HG02623 (cell line): ENCODE results near the gene SERAC1.

Source experiments
- ATAC-seq: cut with Tn5 transposase; IDR thresholded peaks from one replicate; pipeline ENCODE4 v1.9.1; 2021; ENCODE audit warnings: moderate library complexity; ENCODE audit not compliant: unreplicated experiment

The SERAC1 gene

GRCh38 chr6:158131926-158132325 lies 36.1 kb downstream of the SERAC1 start:
- no peak for ATAC-seq

DNA sequence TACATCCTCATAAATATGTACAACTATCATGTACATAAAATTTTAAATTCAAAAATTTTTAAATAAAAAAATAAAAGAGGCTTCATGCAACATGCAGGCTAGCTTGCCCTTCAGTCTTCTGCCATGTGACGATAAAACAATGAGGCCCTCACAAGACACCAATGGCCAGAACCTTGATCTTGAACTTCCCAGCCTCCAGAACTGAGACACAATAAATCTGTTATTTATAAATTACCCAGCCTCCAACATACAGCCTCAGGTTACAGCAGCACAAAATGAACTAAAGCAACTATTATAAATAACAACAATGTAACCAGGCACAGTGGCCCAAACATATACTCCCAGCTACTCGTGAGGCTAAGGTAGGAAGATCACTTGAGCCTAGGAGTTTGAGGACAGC lies 42.8 kb downstream of the SERAC1 start:
- ATAC-seq, result no peak

GRCh38 chr6:158124288-158124687 lies 43.8 kb downstream of the SERAC1 start:
- no peak for ATAC-seq

DNA sequence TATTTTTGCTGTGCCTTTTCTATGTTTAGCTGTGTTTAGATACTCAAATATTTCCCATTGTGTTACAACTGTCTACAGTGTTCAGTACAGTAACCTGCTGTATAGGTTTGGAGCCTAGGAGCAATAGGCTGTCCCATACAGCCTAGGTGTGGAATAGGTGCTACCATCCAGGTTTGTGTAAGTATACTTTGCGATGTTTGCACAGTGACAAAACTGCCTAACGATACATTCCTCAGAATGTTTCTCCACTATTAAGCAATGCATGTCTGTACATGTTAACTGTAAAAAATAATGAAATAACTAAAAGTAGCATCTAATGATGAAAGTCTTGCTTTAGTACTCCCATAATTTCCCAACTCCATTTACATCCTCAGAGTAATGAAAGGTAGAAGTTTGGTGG lies 46.0 kb downstream of the SERAC1 start:
- no peak for ATAC-seq

DNA sequence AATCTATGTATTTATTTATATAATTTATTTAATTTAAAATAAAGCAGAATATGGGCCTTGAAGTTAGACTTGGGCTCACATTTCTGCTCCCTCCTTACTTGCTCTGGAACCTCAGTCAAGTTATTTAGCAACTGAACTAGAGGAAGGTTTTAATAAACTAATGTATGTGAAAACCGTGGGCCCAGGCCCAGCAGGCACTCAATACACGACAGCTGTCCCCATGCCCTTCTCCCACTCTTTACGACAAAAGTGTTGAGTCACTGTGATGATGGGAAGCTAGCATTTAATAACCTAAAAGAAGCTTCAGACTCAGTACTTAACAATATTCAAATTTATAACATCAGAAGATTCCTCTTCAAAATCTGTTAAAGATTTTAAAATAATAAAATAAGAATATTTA lies 46.7 kb downstream of the SERAC1 start:
- ATAC-seq, result no peak

DNA sequence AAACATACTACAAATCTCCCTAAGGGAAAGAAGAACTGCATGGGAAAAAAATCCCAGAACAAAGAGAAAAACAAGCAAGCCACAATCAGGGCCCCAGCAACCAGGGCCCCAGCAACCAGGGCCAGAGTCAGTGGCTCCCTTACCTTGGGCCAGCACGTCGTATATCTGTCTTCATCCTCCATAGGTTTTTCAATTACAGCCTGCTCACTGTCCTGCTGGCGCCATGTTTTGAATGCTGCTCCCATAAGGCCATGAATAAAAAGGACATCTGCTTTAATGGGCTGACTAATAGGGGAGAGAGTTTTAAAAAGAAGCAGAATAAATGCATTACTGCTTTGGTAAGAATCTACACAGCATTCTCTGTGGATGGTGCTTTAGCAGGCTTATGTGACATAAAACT lies 49.2 kb downstream of the SERAC1 start:
- ATAC-seq, result no peak

DNA sequence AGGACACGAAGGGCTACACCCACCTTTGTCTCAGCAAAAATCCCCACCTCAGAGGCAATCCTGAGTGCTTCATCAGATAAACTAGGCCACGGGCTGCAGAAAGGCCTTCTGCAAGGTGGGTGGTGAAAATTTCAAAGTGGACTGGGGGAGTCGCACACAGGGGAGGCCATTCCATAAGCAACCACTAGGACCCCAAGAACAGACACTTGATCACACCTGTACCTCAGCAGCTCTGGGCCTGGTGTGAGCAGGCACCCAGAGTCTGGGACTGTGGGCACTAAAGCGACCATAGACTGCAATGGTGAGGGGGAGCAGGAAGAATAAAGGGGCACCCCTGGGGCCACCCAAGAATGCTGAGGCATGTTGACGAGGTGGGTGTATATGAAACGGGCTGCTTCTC lies 52.6 kb downstream of the SERAC1 start:
- no peak for ATAC-seq

GRCh38 chr6:158115102-158115501 lies 53.0 kb downstream of the SERAC1 start:
- no peak for ATAC-seq

DNA sequence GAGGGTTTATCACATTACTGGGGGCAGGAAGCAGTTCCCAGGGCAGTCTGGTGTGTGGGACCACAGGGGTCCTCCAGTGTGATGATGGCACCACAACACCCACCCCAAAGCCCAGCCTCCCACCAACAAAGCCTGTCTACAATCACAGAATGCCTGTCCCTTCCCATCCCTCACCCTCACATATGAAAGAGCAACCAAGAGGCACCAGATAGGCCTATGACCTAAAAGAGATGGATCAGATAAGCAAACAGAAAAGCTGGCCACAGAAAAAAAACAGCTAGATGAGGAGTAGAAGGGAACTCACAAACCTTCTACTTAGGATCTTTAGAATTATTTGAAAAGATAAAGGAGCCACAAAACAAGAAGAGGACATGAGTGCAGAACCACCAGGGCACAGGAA lies 54.3 kb downstream of the SERAC1 start:
- ATAC-seq, result no peak

- ATAC-seq, result no peak
These were observed 56.1 kb downstream of the SERAC1 start for GRCh38 chr6:158111987-158112386.

- no peak for ATAC-seq
These were observed 57.1 kb downstream of the SERAC1 start for GRCh38 chr6:158110986-158111385.

GRCh38 chr6:158109748-158110147 lies 58.3 kb downstream of the SERAC1 start:
- ATAC-seq, result no peak

DNA sequence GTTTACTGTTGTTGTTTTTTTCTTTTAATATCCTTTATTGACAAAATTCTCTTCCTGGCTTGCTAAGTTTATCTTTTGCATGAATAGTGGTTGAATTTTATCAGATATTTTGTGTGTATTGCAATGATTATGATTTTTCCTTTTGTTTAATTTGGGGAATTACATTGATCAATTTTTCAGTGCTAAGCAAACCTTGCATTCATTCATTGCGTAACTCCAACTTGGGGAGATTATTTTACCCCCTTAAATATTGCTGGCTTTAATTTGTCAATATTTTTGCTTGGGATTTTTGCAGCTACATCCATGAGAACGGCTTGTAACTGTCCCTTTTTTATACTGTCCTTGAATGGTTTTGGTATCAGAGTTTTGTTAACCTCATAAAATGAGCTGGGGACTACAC lies 63.4 kb downstream of the SERAC1 start:
- ATAC-seq, result no peak

GRCh38 chr6:158103228-158103627 lies 64.8 kb downstream of the SERAC1 start:
- ATAC-seq, result no peak

GRCh38 chr6:158095671-158096070 lies 72.4 kb downstream of the SERAC1 start:
- no peak for ATAC-seq

DNA sequence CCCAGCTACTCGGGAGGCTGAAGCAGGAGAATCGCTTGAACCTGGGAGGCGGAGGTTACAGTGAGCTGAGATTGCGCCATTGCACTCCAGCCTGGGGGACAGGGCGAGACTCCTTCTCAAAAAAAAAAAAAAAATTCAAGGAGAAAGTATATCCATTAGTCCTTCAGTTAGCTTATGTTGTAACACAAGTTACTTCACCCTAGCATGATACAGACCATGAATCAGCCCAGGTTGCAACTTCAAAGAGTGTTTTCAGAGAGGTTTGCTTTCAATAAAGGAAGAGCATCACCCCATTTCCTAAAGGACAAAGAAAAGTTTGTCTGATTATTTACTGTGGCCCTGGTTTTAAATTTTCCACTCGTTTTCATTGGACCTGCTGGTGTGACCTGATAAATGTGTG lies 73.0 kb downstream of the SERAC1 start:
- no peak for ATAC-seq

GRCh38 chr6:158092806-158093205 lies 75.3 kb downstream of the SERAC1 start:
- no peak for ATAC-seq

DNA sequence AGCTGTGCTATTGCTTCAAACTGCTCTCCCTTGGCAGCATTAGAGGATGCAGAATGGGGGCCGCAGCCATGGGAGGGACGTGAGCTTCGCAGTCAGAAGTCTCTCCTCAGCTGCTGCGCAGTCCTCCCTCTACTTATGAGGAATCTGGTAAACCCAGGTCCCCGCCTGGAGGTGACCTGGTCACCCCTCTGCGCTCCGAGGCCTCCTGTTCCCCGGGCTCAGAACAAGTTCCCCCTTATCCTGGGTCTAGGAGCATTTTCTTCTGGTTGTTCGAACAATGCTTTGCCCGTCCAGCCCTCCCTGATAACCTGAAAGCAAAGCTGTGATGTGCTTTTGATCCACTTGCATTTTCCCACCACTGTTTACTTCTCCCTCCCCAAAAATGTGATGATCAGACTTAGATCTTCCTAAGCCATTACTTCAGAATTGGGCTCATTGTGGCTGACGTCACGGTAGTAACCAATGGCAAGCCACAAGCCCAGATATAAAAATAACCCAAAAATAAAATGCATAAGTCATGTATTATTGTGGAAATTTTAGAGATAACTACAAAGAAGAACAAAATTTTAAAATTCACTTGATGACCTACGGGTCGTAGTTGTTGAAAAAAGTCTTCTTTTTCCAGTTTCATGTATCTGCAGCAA lies 80.7 kb downstream of the SERAC1 start:
- ATAC-seq, result no peak

GRCh38 chr6:158086504-158087223 lies 81.4 kb downstream of the SERAC1 start:
- no peak for ATAC-seq

- ATAC-seq, result no peak
These were observed 82.0 kb downstream of the SERAC1 start for GRCh38 chr6:158086054-158086503.

DNA sequence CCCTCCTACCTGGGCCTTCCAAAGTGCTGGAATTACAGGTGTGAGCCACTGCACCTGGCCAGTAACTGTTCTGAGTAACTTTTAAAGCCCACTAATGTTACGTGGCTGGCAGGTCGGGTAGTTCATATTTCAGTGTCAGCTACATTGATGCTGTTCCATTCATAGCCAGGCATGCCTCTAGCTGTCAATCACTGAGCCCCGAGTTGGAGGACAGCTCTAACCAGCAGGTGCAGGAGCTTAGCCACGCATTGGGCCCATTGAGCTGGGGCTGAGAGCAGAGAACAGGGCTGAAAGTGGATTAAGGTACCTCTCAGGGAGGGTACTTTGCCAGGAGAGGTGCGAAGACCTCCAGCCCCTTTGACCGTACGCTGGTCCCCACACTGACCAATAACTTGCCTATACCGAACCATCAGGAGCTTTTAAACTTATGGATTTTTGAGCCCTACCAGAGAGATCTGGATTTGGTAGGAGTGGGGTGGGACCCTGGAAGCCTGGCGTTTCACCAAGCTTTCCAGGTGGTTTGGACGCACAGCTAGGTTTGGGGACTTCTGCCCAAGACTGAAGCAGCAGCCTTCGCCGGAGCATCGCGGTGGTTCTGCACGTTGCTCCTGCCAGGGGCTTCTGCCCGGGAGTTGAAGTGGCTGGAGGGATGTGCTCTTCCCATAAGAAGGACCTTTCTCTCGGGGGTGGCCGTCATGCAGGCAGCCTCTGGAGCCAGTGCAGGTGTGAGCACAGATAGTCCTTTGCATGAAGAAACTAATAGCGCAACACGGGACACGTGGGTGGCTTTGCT lies 82.6 kb downstream of the SERAC1 start:
- ATAC-seq, result no peak
